Measurements from ENCODE around the gene USP17L26. TPM values are rescaled to one million over a fixed set of nuclear protein-coding genes. Genes with fewer than 3 reads are reported as not detected.

USP17L26 gene, protein sequence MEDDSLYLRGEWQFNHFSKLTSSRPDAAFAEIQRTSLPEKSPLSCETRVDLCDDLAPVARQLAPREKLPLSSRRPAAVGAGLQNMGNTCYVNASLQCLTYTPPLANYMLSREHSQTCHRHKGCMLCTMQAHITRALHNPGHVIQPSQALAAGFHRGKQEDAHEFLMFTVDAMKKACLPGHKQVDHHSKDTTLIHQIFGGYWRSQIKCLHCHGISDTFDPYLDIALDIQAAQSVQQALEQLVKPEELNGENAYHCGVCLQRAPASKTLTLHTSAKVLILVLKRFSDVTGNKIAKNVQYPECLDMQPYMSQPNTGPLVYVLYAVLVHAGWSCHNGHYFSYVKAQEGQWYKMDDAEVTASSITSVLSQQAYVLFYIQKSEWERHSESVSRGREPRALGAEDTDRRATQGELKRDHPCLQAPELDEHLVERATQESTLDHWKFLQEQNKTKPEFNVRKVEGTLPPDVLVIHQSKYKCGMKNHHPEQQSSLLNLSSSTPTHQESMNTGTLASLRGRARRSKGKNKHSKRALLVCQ
- not detected in 2 replicates for total RNA-seq

GRCh38 chr4:9334358-9334757 is at the start of gene USP17L26:
USP17L26 (plus strand) TSS chr4:9334658; CDS start chr4:9334658, 0 bp downstream.

DNA sequence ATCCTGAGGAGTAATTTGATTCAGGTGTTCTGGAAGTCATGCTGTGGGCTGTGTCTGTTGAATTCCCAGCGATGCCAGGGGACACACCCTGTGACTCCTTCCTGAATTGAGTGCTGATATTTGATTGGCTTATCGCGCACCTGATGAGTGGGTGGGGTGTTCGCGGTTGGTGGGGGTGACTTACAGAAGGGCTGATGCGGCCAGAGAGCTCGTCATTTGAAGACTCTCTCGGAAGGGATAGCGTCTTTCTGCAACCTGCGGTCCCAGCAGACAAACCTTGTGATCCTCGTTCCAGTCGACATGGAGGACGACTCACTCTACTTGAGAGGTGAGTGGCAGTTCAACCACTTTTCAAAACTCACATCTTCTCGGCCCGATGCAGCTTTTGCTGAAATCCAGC is 9.6 kb upstream of the USP17L26 start, which contains the start of gene USP17L24:
Gene USP17L24, plus strand, starts transcription at position 301 of the 400 bp plus-strand sequence. Its CDS starts 0 bp downstream, at position 301.

DNA sequence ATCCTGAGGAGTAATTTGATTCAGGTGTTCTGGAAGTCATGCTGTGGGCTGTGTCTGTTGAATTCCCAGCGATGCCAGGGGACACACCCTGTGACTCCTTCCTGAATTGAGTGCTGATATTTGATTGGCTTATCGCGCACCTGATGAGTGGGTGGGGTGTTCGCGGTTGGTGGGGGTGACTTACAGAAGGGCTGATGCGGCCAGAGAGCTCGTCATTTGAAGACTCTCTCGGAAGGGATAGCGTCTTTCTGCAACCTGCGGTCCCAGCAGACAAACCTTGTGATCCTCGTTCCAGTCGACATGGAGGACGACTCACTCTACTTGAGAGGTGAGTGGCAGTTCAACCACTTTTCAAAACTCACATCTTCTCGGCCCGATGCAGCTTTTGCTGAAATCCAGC is 4.8 kb upstream of the USP17L26 start, which contains the start of gene USP17L25:
Gene USP17L25, plus strand, starts transcription at position 301 of the 400 bp plus-strand sequence. Its CDS starts 0 bp downstream, at position 301.

DNA sequence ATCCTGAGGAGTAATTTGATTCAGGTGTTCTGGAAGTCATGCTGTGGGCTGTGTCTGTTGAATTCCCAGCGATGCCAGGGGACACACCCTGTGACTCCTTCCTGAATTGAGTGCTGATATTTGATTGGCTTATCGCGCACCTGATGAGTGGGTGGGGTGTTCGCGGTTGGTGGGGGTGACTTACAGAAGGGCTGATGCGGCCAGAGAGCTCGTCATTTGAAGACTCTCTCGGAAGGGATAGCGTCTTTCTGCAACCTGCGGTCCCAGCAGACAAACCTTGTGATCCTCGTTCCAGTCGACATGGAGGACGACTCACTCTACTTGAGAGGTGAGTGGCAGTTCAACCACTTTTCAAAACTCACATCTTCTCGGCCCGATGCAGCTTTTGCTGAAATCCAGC is 4.6 kb downstream of the USP17L26 start, which contains the start of gene USP17L5:
Gene USP17L5, plus strand, starts transcription at position 301 of the 400 bp plus-strand sequence. Its CDS starts 0 bp downstream, at position 301.

DNA sequence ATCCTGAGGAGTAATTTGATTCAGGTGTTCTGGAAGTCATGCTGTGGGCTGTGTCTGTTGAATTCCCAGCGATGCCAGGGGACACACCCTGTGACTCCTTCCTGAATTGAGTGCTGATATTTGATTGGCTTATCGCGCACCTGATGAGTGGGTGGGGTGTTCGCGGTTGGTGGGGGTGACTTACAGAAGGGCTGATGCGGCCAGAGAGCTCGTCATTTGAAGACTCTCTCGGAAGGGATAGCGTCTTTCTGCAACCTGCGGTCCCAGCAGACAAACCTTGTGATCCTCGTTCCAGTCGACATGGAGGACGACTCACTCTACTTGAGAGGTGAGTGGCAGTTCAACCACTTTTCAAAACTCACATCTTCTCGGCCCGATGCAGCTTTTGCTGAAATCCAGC is 9.4 kb downstream of the USP17L26 start, which contains the start of gene USP17L27:
Gene USP17L27, plus strand, starts transcription at position 301 of the 400 bp plus-strand sequence. Its CDS starts 0 bp downstream, at position 301.

GRCh38 chr4:9348593-9348992 is 14.1 kb downstream of the USP17L26 start, which contains the start of gene USP17L28:
USP17L28 (plus strand) TSS chr4:9348893; CDS start chr4:9348893, 0 bp downstream.

GRCh38 chr4:9353338-9353737 is 18.9 kb downstream of the USP17L26 start, which contains the start of gene USP17L29:
USP17L29 (plus strand) TSS chr4:9353638; CDS start chr4:9353638, 0 bp downstream.

GRCh38 chr4:9362829-9363228 is 28.4 kb downstream of the USP17L26 start, which contains the start of gene USP17L30:
USP17L30 (plus strand) TSS chr4:9363129; CDS start chr4:9363129, 0 bp downstream.

Other genes starting within 250 kb of the USP17L26 start
- gene FAM90A26, start 164.2 kb upstream of the USP17L26 start, total RNA-seq, result not detected in 2 replicates
- gene USP17L10, start 124.0 kb upstream of the USP17L26 start, total RNA-seq, result not detected in 2 replicates
- not detected in 2 replicates for gene USP17L11, start 119.3 kb upstream of the USP17L26 start, total RNA-seq
- not detected in 2 replicates for gene USP17L12, start 114.5 kb upstream of the USP17L26 start, total RNA-seq
- not detected in 2 replicates for gene USP17L13, start 109.8 kb upstream of the USP17L26 start, total RNA-seq
- not detected in 2 replicates for gene USP17L15, start 100.3 kb upstream of the USP17L26 start, total RNA-seq
- not detected in 2 replicates for gene USP17L17, start 90.8 kb upstream of the USP17L26 start, total RNA-seq
- gene USP17L18, start 86.0 kb upstream of the USP17L26 start, total RNA-seq, result not detected in 2 replicates
- not detected in 2 replicates for gene USP17L19, start 81.3 kb upstream of the USP17L26 start, total RNA-seq
- gene USP17L20, start 76.5 kb upstream of the USP17L26 start, total RNA-seq, result not detected in 2 replicates
- gene USP17L21, start 71.8 kb upstream of the USP17L26 start, total RNA-seq, result not detected in 2 replicates
- gene USP17L22, start 67.0 kb upstream of the USP17L26 start, total RNA-seq, result not detected in 2 replicates
- not detected in 2 replicates for gene USP17L24, start 9.5 kb upstream of the USP17L26 start, total RNA-seq
- gene USP17L25, start 4.7 kb upstream of the USP17L26 start, total RNA-seq, result not detected in 2 replicates
- gene USP17L5, start 4.7 kb downstream of the USP17L26 start, total RNA-seq, result not detected in 2 replicates
- gene USP17L27, start 9.5 kb downstream of the USP17L26 start, total RNA-seq, result not detected in 2 replicates
- not detected in 2 replicates for gene USP17L28, start 14.2 kb downstream of the USP17L26 start, total RNA-seq
- gene USP17L29, start 19.0 kb downstream of the USP17L26 start, total RNA-seq, result not detected in 2 replicates
- gene USP17L30, start 28.5 kb downstream of the USP17L26 start, total RNA-seq, result not detected in 2 replicates
- not detected in 2 replicates for gene DEFB131A, start 109.8 kb downstream of the USP17L26 start, total RNA-seq

Measured in epithelial cell of umbilical artery (primary cell).